ENCODE data around the gene LRRC37A.
"Not testable (repeated sequence)": the region's sequence is repeated elsewhere in the genome, so short reads cannot be mapped to it uniquely, and the experiment has no call there.

DNA sequence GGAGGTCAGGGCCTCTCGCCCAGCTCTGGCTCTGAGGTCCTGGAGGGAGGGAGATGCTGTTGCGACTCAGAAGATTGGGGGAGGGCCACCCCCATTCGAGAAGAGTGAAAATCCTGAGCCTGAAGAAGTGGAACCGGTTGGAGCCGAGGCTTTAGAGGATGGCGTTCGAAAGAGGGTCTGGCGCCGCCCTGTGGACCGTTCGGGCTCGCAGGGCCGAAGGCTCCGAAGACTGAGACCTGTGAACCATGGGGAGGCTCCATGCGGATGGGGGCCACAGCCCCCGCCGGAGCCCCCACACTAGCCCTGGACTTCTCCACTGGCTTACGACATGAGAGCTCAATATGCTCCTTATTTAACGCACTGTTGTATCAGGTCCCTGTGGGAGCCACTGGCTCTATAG is 46.3 kb downstream of the LRRC37A start:
- TF ChIP-seq, protein P1, sequence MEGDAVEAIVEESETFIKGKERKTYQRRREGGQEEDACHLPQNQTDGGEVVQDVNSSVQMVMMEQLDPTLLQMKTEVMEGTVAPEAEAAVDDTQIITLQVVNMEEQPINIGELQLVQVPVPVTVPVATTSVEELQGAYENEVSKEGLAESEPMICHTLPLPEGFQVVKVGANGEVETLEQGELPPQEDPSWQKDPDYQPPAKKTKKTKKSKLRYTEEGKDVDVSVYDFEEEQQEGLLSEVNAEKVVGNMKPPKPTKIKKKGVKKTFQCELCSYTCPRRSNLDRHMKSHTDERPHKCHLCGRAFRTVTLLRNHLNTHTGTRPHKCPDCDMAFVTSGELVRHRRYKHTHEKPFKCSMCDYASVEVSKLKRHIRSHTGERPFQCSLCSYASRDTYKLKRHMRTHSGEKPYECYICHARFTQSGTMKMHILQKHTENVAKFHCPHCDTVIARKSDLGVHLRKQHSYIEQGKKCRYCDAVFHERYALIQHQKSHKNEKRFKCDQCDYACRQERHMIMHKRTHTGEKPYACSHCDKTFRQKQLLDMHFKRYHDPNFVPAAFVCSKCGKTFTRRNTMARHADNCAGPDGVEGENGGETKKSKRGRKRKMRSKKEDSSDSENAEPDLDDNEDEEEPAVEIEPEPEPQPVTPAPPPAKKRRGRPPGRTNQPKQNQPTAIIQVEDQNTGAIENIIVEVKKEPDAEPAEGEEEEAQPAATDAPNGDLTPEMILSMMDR (conservative IDR thresholded peaks at IDR 0.05; ENCODE audit: low read depth in 2 of 2) = not testable (repeated sequence)
- TF ChIP-seq POLR2AphosphoS5 (IDR thresholded peaks at IDR 0.05; ENCODE audit: low read depth); EZH2phosphoT487 (IDR thresholded peaks at IDR 0.05; ENCODE audit: unreplicated experiment); EZH2 (IDR thresholded peaks at IDR 0.05; ENCODE audit: low read depth, unreplicated experiment); CREB1 (CRISPR knock-in tag; IDR thresholded peaks at IDR 0.05; ENCODE audit: low read depth); JUNB (IDR thresholded peaks at IDR 0.05; ENCODE audit: unreplicated experiment): not testable (repeated sequence)
- TF ChIP-seq, protein P2, sequence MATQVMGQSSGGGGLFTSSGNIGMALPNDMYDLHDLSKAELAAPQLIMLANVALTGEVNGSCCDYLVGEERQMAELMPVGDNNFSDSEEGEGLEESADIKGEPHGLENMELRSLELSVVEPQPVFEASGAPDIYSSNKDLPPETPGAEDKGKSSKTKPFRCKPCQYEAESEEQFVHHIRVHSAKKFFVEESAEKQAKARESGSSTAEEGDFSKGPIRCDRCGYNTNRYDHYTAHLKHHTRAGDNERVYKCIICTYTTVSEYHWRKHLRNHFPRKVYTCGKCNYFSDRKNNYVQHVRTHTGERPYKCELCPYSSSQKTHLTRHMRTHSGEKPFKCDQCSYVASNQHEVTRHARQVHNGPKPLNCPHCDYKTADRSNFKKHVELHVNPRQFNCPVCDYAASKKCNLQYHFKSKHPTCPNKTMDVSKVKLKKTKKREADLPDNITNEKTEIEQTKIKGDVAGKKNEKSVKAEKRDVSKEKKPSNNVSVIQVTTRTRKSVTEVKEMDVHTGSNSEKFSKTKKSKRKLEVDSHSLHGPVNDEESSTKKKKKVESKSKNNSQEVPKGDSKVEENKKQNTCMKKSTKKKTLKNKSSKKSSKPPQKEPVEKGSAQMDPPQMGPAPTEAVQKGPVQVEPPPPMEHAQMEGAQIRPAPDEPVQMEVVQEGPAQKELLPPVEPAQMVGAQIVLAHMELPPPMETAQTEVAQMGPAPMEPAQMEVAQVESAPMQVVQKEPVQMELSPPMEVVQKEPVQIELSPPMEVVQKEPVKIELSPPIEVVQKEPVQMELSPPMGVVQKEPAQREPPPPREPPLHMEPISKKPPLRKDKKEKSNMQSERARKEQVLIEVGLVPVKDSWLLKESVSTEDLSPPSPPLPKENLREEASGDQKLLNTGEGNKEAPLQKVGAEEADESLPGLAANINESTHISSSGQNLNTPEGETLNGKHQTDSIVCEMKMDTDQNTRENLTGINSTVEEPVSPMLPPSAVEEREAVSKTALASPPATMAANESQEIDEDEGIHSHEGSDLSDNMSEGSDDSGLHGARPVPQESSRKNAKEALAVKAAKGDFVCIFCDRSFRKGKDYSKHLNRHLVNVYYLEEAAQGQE (IDR thresholded peaks at IDR 0.05; ENCODE audit: unreplicated experiment) = not testable (repeated sequence)
- TF ChIP-seq, protein P3, sequence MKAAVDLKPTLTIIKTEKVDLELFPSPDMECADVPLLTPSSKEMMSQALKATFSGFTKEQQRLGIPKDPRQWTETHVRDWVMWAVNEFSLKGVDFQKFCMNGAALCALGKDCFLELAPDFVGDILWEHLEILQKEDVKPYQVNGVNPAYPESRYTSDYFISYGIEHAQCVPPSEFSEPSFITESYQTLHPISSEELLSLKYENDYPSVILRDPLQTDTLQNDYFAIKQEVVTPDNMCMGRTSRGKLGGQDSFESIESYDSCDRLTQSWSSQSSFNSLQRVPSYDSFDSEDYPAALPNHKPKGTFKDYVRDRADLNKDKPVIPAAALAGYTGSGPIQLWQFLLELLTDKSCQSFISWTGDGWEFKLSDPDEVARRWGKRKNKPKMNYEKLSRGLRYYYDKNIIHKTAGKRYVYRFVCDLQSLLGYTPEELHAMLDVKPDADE (IDR thresholded peaks at IDR 0.05) = not testable (repeated sequence)

All from GM23338 (cell line).